Nephron (organoid): ENCODE measurements around the gene PHLDB3.

Experiments
- H3K27ac Mint-ChIP-seq, 3 experiments: 2 replicates each; pipeline ENCODE4 v1.8.0; 2020; ENCODE audit warnings: mixed read lengths in 3 of 3, mild to moderate bottlenecking in 2 of 3, moderate library complexity in 1 of 3
- H3K27me3 Mint-ChIP-seq: 2 replicates; pipeline ENCODE4 v1.8.0; 2021; ENCODE audit warnings: low read depth, mild to moderate bottlenecking, moderate library complexity, mixed read lengths
- H3K36me3 Mint-ChIP-seq: 2 replicates; pipeline ENCODE4 v1.8.0; 2020; ENCODE audit warnings: low read depth, mixed read lengths
- H3K4me1 Mint-ChIP-seq: 2 replicates; pipeline ENCODE4 v1.8.0; 2020; ENCODE audit warnings: mixed read lengths
- H3K4me3 Mint-ChIP-seq, 3 experiments: 2 replicates each; pipeline ENCODE4 v1.8.0; 2020; ENCODE audit warnings: mild to moderate bottlenecking in 3 of 3, mixed read lengths in 3 of 3, moderate library complexity in 2 of 3
- H3K9me3 Mint-ChIP-seq: 2 replicates; pipeline ENCODE4 v1.8.0; 2020; ENCODE audit warnings: mixed read lengths
- CTCF ChIP-seq, 3 experiments: fragments of 200-600 bp; sonication (generic); IDR thresholded peaks; one replicate each; pipeline ENCODE4 v1.5.0; 2021; ENCODE audit warnings: antibody characterized with exemption in 3 of 3; ENCODE audit not compliant: unreplicated experiment in 3 of 3

The PHLDB3 gene

DNA sequence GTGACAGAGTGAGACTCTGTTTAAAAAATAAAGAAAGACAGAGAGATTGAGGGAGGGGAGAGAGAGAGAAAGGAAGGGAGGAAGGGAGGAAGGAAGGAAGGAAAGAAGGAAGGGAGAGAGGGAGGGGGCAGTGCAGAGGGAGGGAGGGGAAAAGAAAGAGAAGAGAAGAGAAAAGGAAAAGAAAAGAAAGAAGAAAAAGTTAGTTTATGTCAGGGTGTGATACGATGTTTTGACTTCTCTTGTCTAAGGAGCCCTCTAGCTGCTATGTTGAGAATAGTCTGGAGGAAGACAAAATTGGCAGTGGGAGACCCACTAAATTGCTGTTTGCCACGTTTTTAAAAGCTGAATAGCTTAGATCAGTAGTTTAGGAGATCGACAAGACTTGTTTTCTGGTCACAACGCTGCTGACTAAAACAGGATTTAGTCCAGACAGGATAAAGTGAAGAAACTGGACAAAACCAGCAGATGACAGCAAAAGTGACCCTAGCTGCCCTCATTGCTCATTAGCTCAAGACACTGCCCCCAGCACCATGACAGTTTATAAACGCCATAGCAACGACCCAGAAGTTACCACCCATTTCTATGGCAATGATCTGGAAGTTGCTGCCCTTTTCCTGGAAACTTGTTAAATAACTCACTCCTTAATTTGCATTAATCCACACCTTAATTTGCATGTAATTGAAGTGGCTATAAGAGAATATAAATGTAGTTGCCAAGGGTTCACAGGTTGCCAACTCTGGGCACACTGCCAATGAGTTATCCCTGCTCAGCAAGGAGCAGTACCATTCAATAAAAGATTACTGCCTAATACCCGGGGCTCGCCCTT, 78.8 kb downstream of the PHLDB3 start:
- Mint-ChIP-seq H3K9me3 (no peaks in the 10 kb centered on the region), H3K27me3 (peaks cover 4% of the 10 kb centered on the region)

More for the DNA sequence above, 78.8 kb downstream of the PHLDB3 start:
- TF ChIP-seq CTCF (IDR thresholded peaks at IDR 0.05; ENCODE audit: unreplicated experiment in 3 of 3): peak; percentile 39 to 47 (median 44)
- Mint-ChIP-seq H3K4me1 (no peaks in the 10 kb centered on the region), H3K36me3 (no peaks in the 10 kb centered on the region), H3K4me3 (no peak overlapping the region), H3K27ac (no peak overlapping the region)
